ENCODE data around the gene SAC3D1.

Gene SAC3D1

DNA sequence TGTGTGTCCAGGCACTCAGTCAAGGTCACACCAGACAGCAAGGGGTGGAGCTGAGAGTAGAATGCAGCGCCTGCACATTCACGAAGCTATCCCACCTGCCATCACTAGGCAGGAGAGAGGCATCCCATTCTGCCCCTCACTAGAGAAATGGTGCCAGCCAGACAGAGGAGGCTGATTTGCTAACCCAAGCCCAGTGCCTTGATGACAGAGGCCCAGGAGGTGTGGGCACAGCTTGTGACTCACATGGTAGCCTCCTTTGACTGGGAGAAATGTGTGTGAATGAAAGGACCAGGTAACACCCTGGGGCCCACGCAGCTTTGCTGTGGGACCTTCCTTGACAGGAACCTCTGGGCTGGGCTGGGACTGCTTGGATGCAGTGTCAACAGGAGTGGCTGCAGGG, 22.5 kb downstream of the SAC3D1 start:
- DNase-seq = no peak

DNA sequence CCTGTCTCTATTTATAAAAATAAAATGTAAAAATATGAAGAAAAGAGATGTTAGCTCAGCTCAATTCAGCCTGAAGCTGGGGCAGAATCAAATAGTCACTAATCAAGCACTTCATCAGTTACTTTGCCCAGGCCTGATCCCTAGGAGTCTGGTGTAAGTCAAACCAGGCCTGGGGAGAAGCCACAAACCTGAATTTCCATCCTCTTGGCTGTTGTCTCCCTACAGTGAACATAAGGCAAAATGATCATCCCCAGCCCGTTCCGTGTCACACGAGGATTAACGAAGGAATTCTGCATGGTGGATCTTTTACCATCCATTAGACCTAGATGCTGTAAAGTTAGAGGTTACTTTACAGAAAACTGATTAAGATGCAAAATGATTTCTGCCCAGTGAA, 23.8 kb downstream of the SAC3D1 start:
- DNase-seq = no peak

DNA sequence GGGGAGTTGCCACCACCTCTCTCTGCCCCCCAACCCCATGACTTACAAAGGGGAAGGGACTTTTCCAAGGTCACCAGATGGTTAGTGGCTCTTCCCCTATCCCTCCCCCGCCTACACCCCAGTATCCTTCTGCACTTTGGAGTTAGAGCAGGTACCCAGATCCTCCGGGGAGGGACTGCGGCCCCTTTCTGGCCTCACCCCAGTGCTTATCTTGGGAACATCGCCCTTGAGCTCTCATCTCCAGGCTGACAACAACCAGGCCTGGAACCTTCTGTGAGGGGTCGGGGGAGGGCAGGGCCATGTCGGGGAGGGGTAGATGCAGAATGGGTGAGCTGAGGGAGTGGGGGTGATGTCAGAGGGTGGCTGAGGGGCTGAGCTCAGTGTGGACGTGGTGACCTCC, 24.8 kb downstream of the SAC3D1 start:
- no peak for DNase-seq

DNA sequence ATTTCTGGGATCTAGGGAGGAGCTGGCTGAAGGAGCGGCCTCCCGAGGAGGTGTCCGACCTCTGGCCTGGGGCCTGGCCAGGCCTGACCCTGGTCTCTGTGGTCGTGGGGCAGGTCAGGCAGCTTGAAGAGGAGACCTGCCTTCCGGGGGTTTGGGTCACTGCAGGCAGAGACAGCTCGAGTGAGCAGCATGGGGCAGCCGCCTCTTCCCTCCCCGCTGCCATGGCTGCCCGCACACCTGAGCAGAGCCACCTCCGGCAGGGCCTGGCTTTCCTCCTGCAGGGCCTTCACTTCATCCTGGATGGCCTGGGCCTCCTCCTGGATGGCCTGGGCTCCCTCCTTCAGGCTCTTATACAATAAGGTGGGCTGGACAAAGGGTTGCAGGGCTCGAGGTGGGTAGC, 25.3 kb downstream of the SAC3D1 start:
- no peak for DNase-seq

DNA sequence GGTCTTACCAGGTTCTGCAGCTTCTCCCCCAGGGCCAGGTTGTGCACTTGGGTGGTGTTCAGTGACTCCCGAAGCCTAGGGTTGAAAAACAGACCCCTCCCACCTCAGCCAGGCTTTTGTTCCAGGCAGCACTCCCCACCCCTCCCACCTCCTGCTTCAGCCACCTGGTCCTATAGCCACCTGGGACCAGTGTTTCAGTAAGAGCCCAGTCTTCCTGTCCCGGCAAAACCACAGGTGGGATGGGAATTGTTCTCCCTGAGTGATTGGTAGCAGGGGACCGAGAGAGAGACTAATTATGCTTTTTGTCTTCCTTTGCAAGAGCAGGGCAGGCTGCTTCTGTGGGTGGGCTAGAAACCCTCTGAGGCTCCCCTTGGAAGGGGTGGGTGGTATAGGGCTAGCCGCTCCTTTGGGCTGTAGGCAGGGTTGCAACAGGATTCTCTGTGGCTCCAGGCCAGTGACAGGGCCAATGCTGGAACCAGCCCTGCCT, 25.8 kb downstream of the SAC3D1 start:
- DNase-seq = peak; percentile 40 to 55

DNA sequence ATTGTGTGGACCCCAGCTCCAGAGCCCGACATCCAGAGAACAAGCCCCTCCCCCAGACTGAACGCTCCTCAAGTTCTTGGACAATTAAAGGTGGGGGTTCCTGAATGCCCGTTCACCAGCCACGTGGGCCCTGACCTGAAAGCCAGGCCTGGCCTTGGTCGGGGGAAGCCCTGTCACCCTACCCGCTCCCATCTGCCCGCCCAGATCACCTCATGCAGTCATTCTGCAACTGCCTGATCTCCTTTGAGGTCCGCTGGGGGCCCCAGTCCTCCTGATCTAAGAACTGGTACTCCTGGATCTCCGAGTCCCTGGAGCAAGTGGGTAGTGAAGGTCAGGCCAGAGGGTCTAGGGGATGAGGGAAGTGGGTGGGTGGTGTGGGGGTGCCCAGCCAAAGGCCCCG, 26.4 kb downstream of the SAC3D1 start:
- no peak for DNase-seq

DNA sequence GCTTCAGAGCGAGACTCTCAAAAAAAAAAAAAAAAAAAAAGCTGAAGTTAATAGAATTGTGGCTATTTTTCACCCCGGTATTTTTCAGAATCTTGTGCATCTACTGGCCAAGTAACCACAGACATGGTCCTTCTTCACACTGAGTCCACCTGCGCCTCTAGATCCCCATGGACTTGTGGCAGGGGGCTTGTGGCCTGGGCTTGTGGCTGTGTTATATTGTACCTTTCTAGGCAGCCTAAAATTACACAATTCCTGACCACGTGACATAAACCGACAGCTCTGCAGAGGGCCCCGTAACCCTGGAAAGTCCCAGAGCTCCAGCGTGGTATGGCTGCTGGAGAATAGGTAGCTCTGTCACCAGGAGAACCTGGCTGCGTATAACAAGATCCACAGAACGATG, 28.2 kb downstream of the SAC3D1 start:
- no peak for DNase-seq

DNA sequence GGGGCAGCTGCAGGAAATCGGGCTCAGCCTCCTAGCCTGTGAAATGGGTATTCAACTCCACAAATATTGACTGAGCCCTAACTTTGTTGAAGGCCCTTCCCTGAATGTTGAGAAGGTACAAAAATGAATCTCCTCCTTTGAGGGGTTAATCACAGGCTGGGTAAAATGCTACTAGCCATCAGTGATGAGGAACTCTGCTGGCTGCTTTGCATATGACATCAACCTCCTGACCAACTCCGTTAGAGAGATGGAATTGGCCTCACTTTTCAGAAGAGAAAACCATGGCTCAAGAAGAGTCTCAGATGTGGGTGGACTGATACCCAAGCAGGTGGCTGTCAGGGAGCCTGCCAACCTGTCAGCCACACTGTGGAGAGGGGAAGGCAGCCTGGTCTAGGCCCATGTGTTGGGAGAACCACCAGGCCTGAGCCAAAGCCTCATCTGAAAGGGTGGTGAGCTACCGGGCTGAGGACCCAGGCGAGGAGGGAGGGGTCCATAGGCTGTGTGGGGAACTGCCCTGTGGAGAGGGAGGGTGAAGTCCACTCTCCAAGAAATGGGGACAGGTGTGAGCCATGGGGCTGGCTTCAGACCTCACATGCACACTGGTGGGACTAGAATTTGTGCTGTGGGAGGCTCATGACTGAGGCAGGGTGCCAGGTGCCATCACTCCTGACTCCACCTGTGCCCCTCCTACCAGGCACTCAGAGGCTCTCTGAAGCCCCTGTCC, 31.1 kb downstream of the SAC3D1 start:
- DNase-seq = no peak

DNA sequence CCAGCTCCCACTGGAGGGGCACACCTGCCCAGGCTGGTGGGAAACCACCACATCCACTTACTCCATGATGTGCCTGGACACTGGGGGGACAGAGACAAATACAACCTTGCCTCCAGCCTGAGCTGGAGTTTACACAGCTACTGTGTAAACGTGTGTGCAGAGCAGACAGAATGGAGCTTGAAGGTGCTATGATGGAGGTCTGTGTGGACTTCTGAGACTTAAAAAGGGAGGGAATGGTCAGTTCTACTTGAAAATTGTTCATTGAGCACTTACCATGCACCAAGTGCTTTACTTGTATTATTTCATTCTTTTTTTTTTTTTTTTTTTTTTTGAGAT, 31.6 kb downstream of the SAC3D1 start:
- DNase-seq = no peak

DNA sequence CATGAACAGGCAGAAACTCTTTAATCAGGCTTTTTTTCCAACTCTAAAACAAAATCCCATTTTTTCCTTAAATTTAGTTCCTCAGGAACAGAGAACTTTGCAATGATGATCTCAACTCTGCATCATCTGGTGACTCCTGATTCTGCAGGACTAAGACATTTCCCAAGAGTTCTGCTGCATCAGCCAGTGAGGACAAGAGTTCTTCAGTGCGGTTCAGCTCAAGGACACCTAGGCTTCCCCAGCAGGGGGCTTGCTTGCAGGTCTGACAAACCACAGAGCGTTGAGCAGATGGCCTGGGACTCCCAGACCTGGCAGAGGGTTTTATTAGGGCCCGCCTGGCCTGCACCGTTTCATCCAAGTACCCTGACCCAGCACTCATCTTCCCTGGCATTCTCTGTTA, 36.4 kb downstream of the SAC3D1 start:
- DNase-seq = no peak

DNA sequence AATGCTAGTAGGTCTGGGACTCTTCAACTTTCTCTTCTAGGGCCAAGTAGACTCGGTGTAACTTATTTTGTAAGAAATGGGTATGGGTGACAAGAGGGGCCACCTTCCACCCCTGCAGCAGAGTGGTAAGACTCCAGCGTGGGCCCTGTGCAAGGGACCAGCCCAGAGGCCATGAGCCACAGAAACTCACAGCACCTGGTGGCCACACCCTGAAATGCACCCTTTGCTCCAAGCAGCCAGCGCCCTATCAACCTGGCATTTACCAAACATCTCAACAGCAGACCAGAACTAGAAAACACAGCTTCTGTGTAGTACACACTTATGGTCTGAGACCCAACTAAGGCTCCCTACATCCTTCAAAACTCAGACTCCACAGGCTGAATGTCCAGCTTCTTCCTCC, 37.1 kb downstream of the SAC3D1 start:
- no peak for DNase-seq

DNA sequence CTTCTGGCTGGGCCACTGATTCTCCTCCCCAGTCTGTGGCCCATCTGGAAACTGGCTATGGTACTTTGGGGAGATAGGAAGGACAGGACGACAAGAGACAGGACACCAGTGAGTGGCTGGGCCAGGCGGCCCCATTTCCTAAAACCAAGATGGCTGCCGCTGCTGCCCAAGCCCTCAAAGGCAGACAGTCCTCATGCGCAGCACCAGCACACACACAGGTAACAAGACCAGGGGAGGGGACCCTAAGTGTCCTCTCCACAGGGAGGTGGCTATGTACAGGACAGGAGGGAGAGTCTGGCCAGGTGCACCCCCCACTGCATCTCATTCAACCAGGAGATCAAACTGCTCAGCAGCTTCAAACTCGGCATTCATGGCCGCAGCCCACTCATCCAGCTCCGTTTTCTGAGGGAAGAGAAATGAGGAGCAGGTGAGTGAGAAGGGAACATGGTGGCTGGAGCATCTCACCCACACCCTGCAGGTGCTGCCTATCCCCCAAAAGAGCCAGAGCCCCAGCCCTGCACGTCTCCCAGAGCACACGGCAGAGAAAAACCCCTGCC, 37.9 kb downstream of the SAC3D1 start:
- no peak for DNase-seq

DNA sequence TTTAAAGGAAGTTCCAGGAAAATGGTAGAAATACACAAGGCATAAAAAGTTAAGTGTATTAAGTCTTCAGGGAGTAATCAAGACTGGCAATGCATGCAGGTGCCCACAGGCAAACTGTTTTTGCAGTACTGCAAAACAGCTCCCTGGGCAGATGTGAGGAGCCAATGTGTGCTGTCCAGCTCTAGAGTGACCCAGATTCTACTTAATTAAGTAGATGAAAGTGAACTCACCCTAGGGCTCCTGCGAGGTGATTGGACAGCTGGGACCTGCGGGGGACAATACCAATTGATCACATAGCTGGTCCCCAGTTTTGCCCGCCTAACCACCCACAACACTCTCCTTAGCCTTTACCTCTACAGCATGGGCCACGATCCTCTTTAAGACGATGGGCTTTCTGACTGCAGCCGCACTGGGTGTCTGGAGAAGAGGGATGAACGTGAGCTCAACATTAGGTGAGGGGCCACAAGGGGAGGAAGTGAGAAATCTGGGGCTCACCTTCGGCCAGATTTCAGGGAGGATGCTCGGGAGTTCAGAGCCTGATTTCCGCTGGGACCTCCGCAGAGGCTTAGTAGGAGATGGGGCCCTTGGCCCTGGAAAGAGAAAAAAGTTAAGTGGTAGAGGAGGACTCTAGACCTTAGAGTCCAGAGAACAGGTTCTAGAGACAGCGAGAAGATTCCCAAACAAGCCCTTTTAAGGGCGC, 42.3 kb downstream of the SAC3D1 start:
- DNase-seq = no peak

DNA sequence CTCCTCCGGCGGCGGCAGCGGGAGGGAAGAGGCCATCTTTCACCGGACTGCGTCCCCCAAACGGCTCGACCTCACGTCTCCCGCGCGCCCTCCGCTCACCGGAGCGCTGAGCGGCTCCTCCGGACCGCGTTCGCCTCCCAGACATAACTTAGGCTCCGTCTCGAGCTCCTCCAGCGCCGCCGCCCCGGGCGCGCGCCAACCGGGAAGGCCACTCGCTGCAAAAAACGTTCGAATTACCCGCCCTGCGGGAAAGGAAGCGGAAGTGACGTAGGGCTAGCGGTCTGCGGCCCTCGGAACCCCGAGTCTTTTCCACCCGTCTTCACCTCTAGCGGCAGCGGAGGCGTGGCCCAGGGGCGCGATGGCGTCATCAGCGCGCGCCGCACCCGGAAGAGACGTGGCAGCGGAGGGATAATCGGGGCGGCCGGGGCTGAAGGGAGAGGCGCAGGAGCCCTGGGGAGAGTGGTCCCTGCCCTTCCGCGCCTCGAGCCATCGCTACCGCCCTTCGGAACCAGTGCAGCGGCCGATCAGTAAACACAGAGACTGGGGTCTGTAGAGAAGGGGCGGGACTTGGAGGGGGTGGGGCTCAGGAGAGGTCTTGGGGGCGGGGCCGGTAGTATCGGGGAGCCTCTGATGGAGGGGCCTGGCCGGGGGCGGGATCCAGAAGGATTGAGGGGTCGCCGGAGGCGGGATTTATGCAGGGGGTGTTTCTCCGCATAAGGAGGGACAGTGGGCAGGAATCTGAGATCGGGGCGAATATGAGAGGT, 43.0 kb downstream of the SAC3D1 start, which contains the start of the genes CDCA5 and ZFPL1:
CDCA5 (minus strand) TSS at position 207 of the 764 bp plus-strand sequence; CDS start at position 145, 62 bp downstream.
ZFPL1 (plus strand) TSS at position 389 of the 764 bp plus-strand sequence. CDS start 477 bp downstream, outside the sequence.
- DNase-seq = peak; percentile 84 to 86

DNA sequence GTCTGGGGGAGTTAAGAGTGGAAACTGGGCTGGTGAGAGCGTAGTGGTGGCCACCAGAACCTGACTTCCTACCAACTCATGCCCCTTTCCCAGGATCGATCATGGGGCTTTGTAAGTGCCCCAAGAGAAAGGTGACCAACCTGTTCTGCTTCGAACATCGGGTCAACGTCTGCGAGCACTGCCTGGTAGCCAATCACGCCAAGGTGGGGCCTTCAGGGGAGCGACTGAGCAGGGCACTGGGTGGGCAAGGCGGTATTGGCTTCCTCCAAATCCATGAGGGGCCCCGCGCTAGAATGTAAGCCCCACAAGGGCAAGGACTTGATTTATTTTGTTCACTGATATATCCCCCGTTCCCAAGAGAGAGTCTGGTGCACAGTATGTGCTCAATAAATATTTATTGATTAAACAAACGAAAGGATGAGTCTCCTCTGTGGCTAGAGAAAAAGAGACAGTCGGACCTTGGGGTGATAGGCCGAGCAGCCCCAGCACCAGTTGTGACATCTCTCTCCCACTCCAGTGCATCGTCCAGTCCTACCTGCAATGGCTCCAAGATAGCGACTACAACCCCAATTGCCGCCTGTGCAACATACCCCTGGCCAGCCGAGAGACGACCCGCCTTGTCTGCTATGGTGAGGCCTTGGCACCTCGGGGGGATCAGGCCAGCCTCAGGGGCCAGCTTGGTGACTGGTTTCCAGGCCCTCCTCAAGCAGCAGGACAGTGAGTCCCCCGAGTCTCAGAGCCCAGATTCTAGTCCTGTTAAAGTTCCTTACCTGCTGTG, 43.8 kb downstream of the SAC3D1 start:
- DNase-seq = no peak

DNA sequence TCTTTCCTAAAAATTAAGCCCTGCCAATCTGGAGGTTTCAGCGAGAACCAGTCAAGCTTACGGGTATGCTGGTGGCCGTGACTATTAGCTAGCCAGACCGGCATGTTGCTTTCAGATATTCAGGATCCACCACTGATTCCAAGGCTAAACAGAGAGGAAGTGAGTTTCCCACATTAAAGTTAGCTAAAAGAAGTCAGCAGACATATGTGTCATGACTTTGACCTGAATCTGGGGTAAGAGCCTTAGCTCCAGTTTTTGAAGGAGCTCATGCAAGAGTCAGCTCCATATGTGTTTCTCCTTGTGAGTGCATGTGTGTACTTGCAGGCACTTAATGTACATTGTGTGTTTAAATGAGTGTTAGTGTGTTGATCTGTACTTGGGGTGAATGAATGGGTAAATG, 44.4 kb downstream of the SAC3D1 start:
- no peak for DNase-seq

DNA sequence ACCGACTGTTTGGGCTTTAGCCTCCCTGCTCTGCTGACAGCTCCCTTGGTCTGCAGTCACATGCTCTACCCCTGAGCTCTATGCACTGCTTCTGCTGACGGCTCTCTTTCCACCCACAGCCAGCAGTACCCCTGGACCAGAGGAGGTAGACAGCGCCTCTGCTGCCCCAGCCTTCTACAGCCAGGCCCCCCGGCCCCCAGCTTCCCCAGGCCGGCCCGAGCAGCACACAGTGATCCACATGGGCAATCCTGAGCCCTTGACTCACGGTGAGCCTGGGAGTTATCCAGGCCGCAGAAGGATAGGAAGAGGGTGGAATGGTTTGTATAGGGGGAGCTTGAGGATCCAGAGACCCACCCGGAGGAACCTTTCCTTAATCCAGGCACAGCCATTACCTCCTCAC, 45.8 kb downstream of the SAC3D1 start:
- no peak for DNase-seq

DNA sequence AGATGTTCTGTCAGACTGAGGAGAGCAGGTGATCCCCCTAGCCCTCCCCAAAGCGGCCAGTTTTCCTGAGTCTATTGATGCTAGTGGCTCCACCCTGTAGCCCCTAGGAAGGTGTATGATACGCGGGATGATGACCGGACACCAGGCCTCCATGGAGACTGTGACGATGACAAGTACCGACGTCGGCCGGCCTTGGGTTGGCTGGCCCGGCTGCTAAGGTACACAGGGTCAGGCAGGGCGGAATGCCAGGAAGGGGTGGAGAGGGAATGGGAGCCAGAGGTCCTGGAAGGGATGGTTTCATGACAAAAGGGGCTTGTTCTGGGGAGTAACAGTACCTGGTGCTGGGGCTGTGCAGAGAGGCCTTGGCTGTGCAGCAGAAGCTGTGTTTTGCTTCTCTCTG, 46.2 kb downstream of the SAC3D1 start:
- no peak for DNase-seq

DNA sequence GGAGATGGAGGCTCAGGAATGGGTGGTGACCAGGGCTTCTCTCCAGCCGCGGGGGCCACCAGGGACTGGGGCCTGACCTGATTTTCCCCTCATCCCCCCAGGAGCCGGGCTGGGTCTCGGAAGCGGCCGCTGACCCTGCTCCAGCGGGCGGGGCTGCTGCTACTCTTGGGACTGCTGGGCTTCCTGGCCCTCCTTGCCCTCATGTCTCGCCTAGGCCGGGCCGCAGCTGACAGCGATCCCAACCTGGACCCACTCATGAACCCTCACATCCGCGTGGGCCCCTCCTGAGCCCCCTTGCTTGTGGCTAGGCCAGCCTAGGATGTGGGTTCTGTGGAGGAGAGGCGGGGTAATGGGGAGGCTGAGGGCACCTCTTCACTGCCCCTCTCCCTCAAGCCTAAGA, 46.8 kb downstream of the SAC3D1 start:
- DNase-seq = no peak

DNA sequence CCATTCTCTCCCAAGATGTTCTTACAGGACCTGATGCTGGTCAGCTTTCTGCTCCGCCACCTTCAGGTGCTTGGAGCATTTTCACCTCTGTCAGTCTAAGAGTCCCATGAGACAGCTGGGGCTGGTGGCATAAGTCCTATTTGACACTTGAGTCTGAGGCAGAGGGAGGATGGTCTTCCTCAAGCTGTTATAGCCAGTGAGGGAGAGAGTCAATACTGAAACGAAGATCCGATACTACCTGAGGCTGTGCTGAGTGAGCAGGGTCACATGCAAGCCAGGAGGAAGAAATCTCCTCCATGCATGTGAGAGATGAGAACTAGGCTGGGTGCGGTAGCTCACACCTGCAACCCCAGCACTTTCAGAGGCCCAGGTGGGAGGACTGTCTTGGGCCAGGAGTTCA, 48.6 kb downstream of the SAC3D1 start:
- no peak for DNase-seq

DNA sequence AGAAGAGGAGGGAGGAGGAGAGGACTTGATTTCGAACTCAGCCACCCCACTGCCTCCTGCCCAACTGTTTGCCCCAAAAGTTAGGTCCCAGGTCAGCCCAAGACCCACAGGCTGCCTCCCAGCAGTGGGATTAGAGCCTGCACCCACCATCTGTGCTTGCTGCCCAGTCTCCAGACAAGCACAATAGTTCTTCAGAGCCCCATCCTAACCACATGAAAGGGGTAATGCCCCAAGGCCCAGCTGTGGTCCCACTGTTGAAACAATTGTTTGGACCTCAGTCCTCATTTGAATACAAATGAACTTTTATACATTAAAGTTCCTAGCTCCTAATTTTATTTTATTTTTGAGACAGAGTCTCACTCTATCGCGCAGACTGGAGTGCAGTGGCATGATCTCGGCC, 49.6 kb downstream of the SAC3D1 start:
- DNase-seq = no peak

All from NCI-H187 (cell line).